WTC11 (cell line): ENCODE results near the gene MOGAT1. TPM values are rescaled to one million over a fixed set of nuclear protein-coding genes. Genes with fewer than 3 reads are reported as not detected.
A peak's percentile ranks its signal among the peaks of the same experiment; 100 is the strongest.

ENCODE experiments used
- ATAC-seq: fragments of 200-7000 bp; cut with Tn5 transposase; 2 replicates; pipeline ENCODE4 v1.10.0; 2021; ENCODE audit warnings: mild to moderate bottlenecking, moderate library complexity
- CTCF ChIA-PET: fragments of 300-600 bp; sonication (Branson Sonifier 250); formaldehyde crosslinking; loops from one replicate; lab custom pipeline; 2021; ENCODE audit warnings: antibody characterized with exemption; lab: Charles Lee
- POLR2A ChIA-PET: fragments of 350-600 bp; sonication (Branson Sonifier 250); formaldehyde crosslinking; loops from one replicate; lab custom pipeline; 2021; ENCODE audit warnings: antibody characterized with exemption; lab: Charles Lee
- DNase-seq: peaks from one replicate; pipeline ENCODE4 v3.0.0; 2021; ENCODE audit warnings: low spot score
- H3K27ac Mint-ChIP-seq: 2 replicates; pipeline ENCODE4 v1.8.0; 2021; ENCODE audit warnings: mixed read lengths
- H3K27me3 Mint-ChIP-seq: 2 replicates; pipeline ENCODE4 v1.8.0; 2021; ENCODE audit warnings: low read depth, mild to moderate bottlenecking, moderate library complexity, mixed read lengths
- H3K36me3 Mint-ChIP-seq: 2 replicates; pipeline ENCODE4 v1.8.0; 2021; ENCODE audit warnings: mixed read lengths
- H3K4me1 Mint-ChIP-seq: 2 replicates; pipeline ENCODE4 v1.8.0; 2022; ENCODE audit warnings: mixed read lengths
- H3K4me3 Mint-ChIP-seq: 2 replicates; pipeline ENCODE4 v1.8.0; 2021; ENCODE audit warnings: mild to moderate bottlenecking, moderate library complexity, mixed read lengths
- H3K9me3 Mint-ChIP-seq: 2 replicates; pipeline ENCODE4 v1.8.0; 2021; ENCODE audit warnings: mixed read lengths
- ARID4B ChIP-seq: sonication (generic); formaldehyde crosslinking; IDR thresholded peaks from 2 replicates; pipeline ENCODE4 v1.8.0; 2023; ENCODE audit warnings: missing genetic modification reagents, mild to moderate bottlenecking, borderline replicate concordance
- ATF3 ChIP-seq: sonication (generic); formaldehyde crosslinking; conservative IDR thresholded peaks from 2 replicates; pipeline ENCODE4 v1.8.1; 2022; ENCODE audit warnings: mild to moderate bottlenecking, missing genetic modification reagents
- CBFB ChIP-seq: sonication (generic); formaldehyde crosslinking; IDR thresholded peaks from 2 replicates; pipeline ENCODE4 v1.8.1; 2022; ENCODE audit warnings: mild to moderate bottlenecking, low read depth, missing genetic modification reagents
- CREB1 ChIP-seq: sonication (generic); formaldehyde crosslinking; IDR thresholded peaks from 2 replicates; pipeline ENCODE4 v1.8.0; 2023; ENCODE audit warnings: mild to moderate bottlenecking, missing genetic modification reagents
- E2F5 ChIP-seq: sonication (generic); formaldehyde crosslinking; IDR thresholded peaks from 2 replicates; pipeline ENCODE4 v1.8.1; 2022; ENCODE audit warnings: mild to moderate bottlenecking, moderate library complexity, missing genetic modification reagents
- ELF4 ChIP-seq: sonication (generic); formaldehyde crosslinking; IDR thresholded peaks from 2 replicates; pipeline ENCODE4 v1.8.1; 2022; ENCODE audit warnings: low read depth, mild to moderate bottlenecking, moderate library complexity, missing genetic modification reagents
- GABPB1 ChIP-seq: sonication (generic); formaldehyde crosslinking; IDR thresholded peaks from 2 replicates; pipeline ENCODE4 v1.8.1; 2023; ENCODE audit warnings: mild to moderate bottlenecking, missing genetic modification reagents
- HMGA2 ChIP-seq: fragments of 250-450 bp; sonication (Bioruptor Pico); IDR thresholded peaks from 2 replicates; pipeline ENCODE4 v1.4.0; 2021; ENCODE audit warnings: mild to moderate bottlenecking, moderate library complexity
- JUN ChIP-seq: sonication (generic); formaldehyde crosslinking; IDR thresholded peaks from 2 replicates; pipeline ENCODE4 v1.8.0; 2023; ENCODE audit warnings: mild to moderate bottlenecking, missing genetic modification reagents
- MAX ChIP-seq: sonication (generic); formaldehyde crosslinking; IDR thresholded peaks from 2 replicates; pipeline ENCODE4 v1.8.0; 2022; ENCODE audit warnings: mild to moderate bottlenecking, missing genetic modification reagents
- MLX ChIP-seq: sonication (generic); formaldehyde crosslinking; IDR thresholded peaks from 2 replicates; pipeline ENCODE4 v1.8.1; 2023; ENCODE audit warnings: mild to moderate bottlenecking, missing genetic modification reagents, moderate library complexity
- RELA ChIP-seq: sonication (generic); formaldehyde crosslinking; IDR thresholded peaks from 2 replicates; pipeline ENCODE4 v1.8.1; 2022; ENCODE audit warnings: missing genetic modification reagents, mild to moderate bottlenecking, borderline replicate concordance
- SMAD4 ChIP-seq: sonication (generic); formaldehyde crosslinking; IDR thresholded peaks from 2 replicates; pipeline ENCODE4 v1.8.0; 2022; ENCODE audit warnings: mild to moderate bottlenecking, missing genetic modification reagents
- TEAD4 ChIP-seq: sonication (generic); formaldehyde crosslinking; IDR thresholded peaks from 2 replicates; pipeline ENCODE4 v1.8.0; 2022; ENCODE audit warnings: mild to moderate bottlenecking, missing genetic modification reagents
- USF1 ChIP-seq: sonication (generic); formaldehyde crosslinking; IDR thresholded peaks from 2 replicates; pipeline ENCODE4 v1.8.0; 2022; ENCODE audit warnings: mild to moderate bottlenecking, missing genetic modification reagents
- ZBTB21 ChIP-seq: sonication (generic); formaldehyde crosslinking; IDR thresholded peaks from 2 replicates; pipeline ENCODE4 v1.8.1; 2023; ENCODE audit warnings: mild to moderate bottlenecking, missing genetic modification reagents, borderline replicate concordance
- ZBTB43 ChIP-seq: sonication (generic); formaldehyde crosslinking; IDR thresholded peaks from 2 replicates; pipeline ENCODE4 v1.8.1; 2023; ENCODE audit warnings: mild to moderate bottlenecking, missing genetic modification reagents
- ZNF263 ChIP-seq: sonication (generic); formaldehyde crosslinking; IDR thresholded peaks from 2 replicates; pipeline ENCODE4 v1.8.1; 2022; ENCODE audit warnings: low read depth, mild to moderate bottlenecking, moderate library complexity, missing genetic modification reagents
- ZNF396 ChIP-seq: fragments of 250-450 bp; sonication (Bioruptor Pico); IDR thresholded peaks from 2 replicates; pipeline ENCODE4 v1.8.0; 2021; ENCODE audit warnings: mild to moderate bottlenecking, moderate library complexity, borderline replicate concordance
- ZNF416 ChIP-seq: fragments of 250-450 bp; sonication (Bioruptor Pico); IDR thresholded peaks from 2 replicates; pipeline ENCODE4 v1.9.0; 2021; ENCODE audit warnings: mild to moderate bottlenecking, inconsistent platforms
- ZSCAN18 ChIP-seq: fragments of 250-450 bp; sonication (Bioruptor Pico); IDR thresholded peaks from 2 replicates; pipeline ENCODE4 v2.1.2; 2022; ENCODE audit warnings: mild to moderate bottlenecking, moderate library complexity
- total RNA-seq: library from RNA; stranded (reverse); gene quantifications from 3 replicates; pipeline ENCODE4 v1.2.3, GENCODE V29; 2021

Gene MOGAT1
- total RNA-seq, 1 experiment from 2014 or later = 0.72 TPM

GRCh38 chr2:222733846-222734702, 62.6 kb downstream of the MOGAT1 start:
- H3K36me3 Mint-ChIP-seq = no peaks in the 10 kb centered on the region
- POLR2A ChIA-PET = no interaction called here
- no peaks in the 10 kb centered on the region; the same call in 1 of the 2 replicates for H3K27me3 Mint-ChIP-seq

GRCh38 chr2:222734703-222735014, 63.2 kb downstream of the MOGAT1 start:
- Mint-ChIP-seq H3K9me3 (peaks cover 7% of the 10 kb centered on the region), H3K27me3 (no peaks in the 10 kb centered on the region; the same call in 1 of the 2 replicates), H3K36me3 (no peaks in the 10 kb centered on the region), H3K4me3 (no peak overlapping the region), H3K4me1 (peaks cover 28% of the 10 kb centered on the region), H3K27ac (no peak overlapping the region)
- DNase-seq (no peak), ATAC-seq (no peak)
- ChIA-PET CTCF (interaction anchor here (0.8 to 1.2 kb wide), 3 partner anchors 25 to 169 kb away, joined by 3 to 5 read pairs (median 4); no protein-coding TSS in a partner anchor), POLR2A (no interaction called here)
- no peak for TF ChIP-seq TEAD4 (CRISPR knock-in tag)
- TF ChIP-seq ZNF263 (CRISPR knock-in tag) = no peak
- TF ChIP-seq ELF4 (CRISPR knock-in tag) = no peak
- no peak for TF ChIP-seq USF1 (CRISPR knock-in tag)
- TF ChIP-seq HMGA2 (CRISPR knock-in tag) = no peak
- no peak for TF ChIP-seq CREB1
- no peak for TF ChIP-seq ZNF416 (CRISPR knock-in tag)

More at GRCh38 chr2:222733846-222734702, 62.6 kb downstream of the MOGAT1 start:
- no peak for TF ChIP-seq ZBTB21
- peak; percentile 78 for TF ChIP-seq GABPB1
- TF ChIP-seq MAX (CRISPR knock-in tag) = no peak
- Mint-ChIP-seq H3K4me3 (no peak overlapping the region), H3K4me1 (peaks cover 23% of the 10 kb centered on the region), H3K27ac (no peak overlapping the region), H3K9me3 (peaks cover 3% of the 10 kb centered on the region)
- no peak for ATAC-seq
- DNase-seq = no peak
- CTCF ChIA-PET = interaction anchor here (0.8 kb wide), 1 partner anchor 63 kb away, joined by 4 read pairs; no protein-coding TSS in a partner anchor

- Mint-ChIP-seq H3K4me1 (peaks cover 28% of the 10 kb centered on the region), H3K9me3 (peaks cover 13% of the 10 kb centered on the region), H3K36me3 (no peaks in the 10 kb centered on the region), H3K27ac (no peak overlapping the region), H3K27me3 (no peaks in the 10 kb centered on the region; the same call in 1 of the 2 replicates), H3K4me3 (no peak overlapping the region)
- DNase-seq = no peak
- ATAC-seq = no peak
- CTCF ChIA-PET = interaction anchor here (0.6 kb wide), 1 partner anchor 1476 kb away, joined by 3 read pairs; no protein-coding TSS in a partner anchor
- POLR2A ChIA-PET = no interaction called here
- no peak for TF ChIP-seq E2F5 (CRISPR knock-in tag)
- TF ChIP-seq RELA (CRISPR knock-in tag) = no peak
- TF ChIP-seq ARID4B = no peak
- no peak for TF ChIP-seq SMAD4 (CRISPR knock-in tag)
- no peak for TF ChIP-seq ZNF263 (CRISPR knock-in tag)
- no peak for TF ChIP-seq MLX (CRISPR knock-in tag)
- no peak for TF ChIP-seq ZNF396
- TF ChIP-seq ZBTB43 = no peak
- TF ChIP-seq CBFB (CRISPR knock-in tag) = no peak
- no peak for TF ChIP-seq ATF3 (CRISPR knock-in tag)
- TF ChIP-seq JUN (CRISPR knock-in tag) = no peak
- no peak for TF ChIP-seq ZSCAN18 (CRISPR knock-in tag)
Measured at GRCh38 chr2:222736301-222736700, 64.8 kb downstream of the MOGAT1 start.
